Upper lobe of right lung (tissue), 1 donor: ENCODE data around the gene MYZAP. TPM values are rescaled to one million over a fixed set of nuclear protein-coding genes. Genes with fewer than 3 reads are reported as not detected.

Source experiments
- ATAC-seq: fragments of 200-7000 bp; cut with Tn5 transposase; one replicate; pipeline ENCODE4 v1.9.1; 2020; ENCODE audit warnings: mild to moderate bottlenecking, moderate library complexity
- DNase-seq: peaks from one replicate; pipeline ENCODE4 v3.0.0-alpha.2; 2020
- H3K27ac ChIP-seq: fragments of 200-600 bp; one replicate; pipeline ENCODE4 v1.8.0; 2022
- H3K27me3 ChIP-seq: fragments of 200-600 bp; one replicate; pipeline ENCODE4 v1.8.0; 2022; ENCODE audit warnings: mild to moderate bottlenecking
- H3K36me3 ChIP-seq: fragments of 200-600 bp; one replicate; pipeline ENCODE4 v1.8.0; 2022
- H3K4me1 ChIP-seq: fragments of 200-600 bp; one replicate; pipeline ENCODE4 v1.8.0; 2022
- H3K4me3 ChIP-seq: fragments of 200-600 bp; one replicate; pipeline ENCODE4 v1.8.0; 2022; ENCODE audit warnings: mild to moderate bottlenecking
- H3K9me3 ChIP-seq: fragments of 200-600 bp; one replicate; pipeline ENCODE4 v1.8.0; 2022
- intact Hi-C: fragments of 100-400 bp; cut with DNase I; formaldehyde crosslinking; loops from one replicate; pipeline ENCODE4 v1.11.0; 2022
- total RNA-seq: library from RNA; stranded (reverse); fragmentation: NEBNext Ultra II Directional; extraction: Animal tissue kit (Norgen Biotek cat#: 25700); gene quantifications from one replicate; pipeline ENCODE4 v1.2.1, GENCODE V29; 2021
- TF ChIP-seq, protein P1 (sequence below): fragments of 200-600 bp; IDR thresholded peaks from one replicate; pipeline ENCODE4 v1.8.0; 2022; ENCODE audit warnings: antibody characterized with exemption
- donor health status: DM: no; HTN: yes; CAD: no; lungs with severe emphysema.

The MYZAP gene
- total RNA-seq, 1 donor from 2014 or later, result 30.9 TPM

- TF ChIP-seq, protein P1, sequence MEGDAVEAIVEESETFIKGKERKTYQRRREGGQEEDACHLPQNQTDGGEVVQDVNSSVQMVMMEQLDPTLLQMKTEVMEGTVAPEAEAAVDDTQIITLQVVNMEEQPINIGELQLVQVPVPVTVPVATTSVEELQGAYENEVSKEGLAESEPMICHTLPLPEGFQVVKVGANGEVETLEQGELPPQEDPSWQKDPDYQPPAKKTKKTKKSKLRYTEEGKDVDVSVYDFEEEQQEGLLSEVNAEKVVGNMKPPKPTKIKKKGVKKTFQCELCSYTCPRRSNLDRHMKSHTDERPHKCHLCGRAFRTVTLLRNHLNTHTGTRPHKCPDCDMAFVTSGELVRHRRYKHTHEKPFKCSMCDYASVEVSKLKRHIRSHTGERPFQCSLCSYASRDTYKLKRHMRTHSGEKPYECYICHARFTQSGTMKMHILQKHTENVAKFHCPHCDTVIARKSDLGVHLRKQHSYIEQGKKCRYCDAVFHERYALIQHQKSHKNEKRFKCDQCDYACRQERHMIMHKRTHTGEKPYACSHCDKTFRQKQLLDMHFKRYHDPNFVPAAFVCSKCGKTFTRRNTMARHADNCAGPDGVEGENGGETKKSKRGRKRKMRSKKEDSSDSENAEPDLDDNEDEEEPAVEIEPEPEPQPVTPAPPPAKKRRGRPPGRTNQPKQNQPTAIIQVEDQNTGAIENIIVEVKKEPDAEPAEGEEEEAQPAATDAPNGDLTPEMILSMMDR, result no peak
- Histone ChIP-seq H3K27ac (no peak overlapping the region), H3K4me1 (peaks cover 24% of the 10 kb centered on the region), H3K27me3 (no peaks in the 10 kb centered on the region), H3K9me3 (no peaks in the 10 kb centered on the region), H3K4me3 (no peak overlapping the region), H3K36me3 (no peaks in the 10 kb centered on the region)
- intact Hi-C loops, result no loop called here
- no peak for DNase-seq
- ATAC-seq, result no peak
These were observed 35.7 kb upstream of the MYZAP start for GRCh38 chr15:57556040-57556439.

GRCh38 chr15:57557267-57557666 is 34.4 kb upstream of the MYZAP start:
- intact Hi-C loops, result no loop called here
- no peak overlapping the region for H3K4me3 ChIP-seq
- H3K27me3 ChIP-seq, result no peaks in the 10 kb centered on the region
- ATAC-seq (no peak), DNase-seq (no peak)
- H3K9me3 ChIP-seq, result no peaks in the 10 kb centered on the region
- H3K27ac ChIP-seq, result no peak overlapping the region
- TF ChIP-seq, protein P1, result no peak
- peaks cover 11% of the 10 kb centered on the region for H3K4me1 ChIP-seq
- no peaks in the 10 kb centered on the region for H3K36me3 ChIP-seq

GRCh38 chr15:57557810-57558209 is 33.9 kb upstream of the MYZAP start:
- ATAC-seq, result no peak
- H3K27ac ChIP-seq, result no peak overlapping the region
- H3K4me1 ChIP-seq, result peaks cover 8% of the 10 kb centered on the region
- intact Hi-C loops, result no loop called here
- no peaks in the 10 kb centered on the region for H3K36me3 ChIP-seq
- H3K9me3 ChIP-seq, result no peaks in the 10 kb centered on the region
- H3K27me3 ChIP-seq, result no peaks in the 10 kb centered on the region
- TF ChIP-seq, protein P1, result no peak
- H3K4me3 ChIP-seq, result no peak overlapping the region
- no peak for DNase-seq

DNA sequence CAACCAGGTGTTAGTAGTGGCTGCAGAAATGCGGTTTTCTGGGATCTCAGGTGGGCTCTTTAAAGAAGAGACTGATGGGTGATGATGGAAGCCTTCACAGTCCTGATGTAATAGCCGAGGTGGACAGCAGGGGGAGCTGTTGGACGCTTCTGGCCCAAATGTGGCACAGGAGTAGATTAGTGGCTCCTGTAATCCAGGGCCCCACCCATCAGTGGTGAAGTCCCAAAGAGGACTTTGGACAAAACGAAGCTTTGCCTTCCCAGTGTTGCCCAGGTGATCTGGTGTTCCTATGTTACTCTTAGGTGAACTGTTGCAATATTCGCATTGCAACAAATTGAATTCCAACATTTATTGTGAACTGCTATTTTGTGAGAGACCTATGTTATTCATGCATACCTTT is 31.8 kb upstream of the MYZAP start:
- TF ChIP-seq, protein P1, result peak; percentile 87
- H3K9me3 ChIP-seq, result no peaks in the 10 kb centered on the region
- intact Hi-C loops, result no loop called here
- no peaks in the 10 kb centered on the region for H3K36me3 ChIP-seq
- H3K4me3 ChIP-seq, result no peak overlapping the region
- peak; percentile 91 for ATAC-seq
- H3K27me3 ChIP-seq, result no peaks in the 10 kb centered on the region
- peaks cover 1% of the 10 kb centered on the region for H3K4me1 ChIP-seq
- DNase-seq, result peak; percentile 78
- no peak overlapping the region for H3K27ac ChIP-seq

GRCh38 chr15:57561041-57561711 is 30.5 kb upstream of the MYZAP start:
- TF ChIP-seq, protein P1, result peak; percentile 93
- Histone ChIP-seq H3K4me1 (no peaks in the 10 kb centered on the region), H3K27me3 (no peaks in the 10 kb centered on the region), H3K9me3 (no peaks in the 10 kb centered on the region), H3K36me3 (no peaks in the 10 kb centered on the region), H3K4me3 (no peak overlapping the region), H3K27ac (no peak overlapping the region)
- DNase-seq (no peak), ATAC-seq (peak; percentile 96)
- intact Hi-C loops, result no loop called here
